H1 (cell line): ENCODE results near the gene TIMP4.

Experiments
- CBX5 ChIP-seq: fragments of 300-800, 300-1000 bp; sonication (generic); IDR thresholded peaks from 2 replicates; pipeline ENCODE4 v1.7.1; 2016; ENCODE audit warnings: antibody characterized with exemption, low read length, low read depth
- CTCF ChIP-seq, 3 experiments: IDR thresholded peaks; 1 replicate in 2 of 3; 2 replicates in 1 of 3; pipeline versions ENCODE4 v1.5.1 to v1.6.1; 2011; ENCODE audit warnings: low read length in 3 of 3, mild to moderate bottlenecking in 3 of 3, inconsistent platforms in 2 of 3, low read depth in 1 of 3, moderate library complexity in 1 of 3; ENCODE audit not compliant: insufficient read depth in 1 of 3; ENCODE audit errors: control extremely low read depth in 1 of 3
- EZH2 ChIP-seq: fragments of 200-600 bp; sonication (generic); IDR thresholded peaks from 2 replicates; pipeline ENCODE4 v1.7.1; 2012; ENCODE audit warnings: low read depth, mild to moderate bottlenecking, moderate library complexity, low read length, inconsistent platforms; ENCODE audit not compliant: severe bottlenecking
- HDAC2 ChIP-seq, 2 experiments: fragments of 300-600 bp in 1 of 2; sonication (generic) in 1 of 2; IDR thresholded peaks; 2 replicates each; pipeline ENCODE4 v1.6.1; 2011 to 2012; ENCODE audit warnings: low read depth in 2 of 2, low read length in 2 of 2, mild to moderate bottlenecking in 2 of 2, moderate library complexity in 2 of 2, borderline replicate concordance in 1 of 2, inconsistent platforms in 1 of 2
- HDAC6 ChIP-seq: IDR thresholded peaks from one replicate; pipeline ENCODE4 v1.7.1; 2012; ENCODE audit warnings: low read depth, mild to moderate bottlenecking, inconsistent platforms, low read length, moderate library complexity
- JUND ChIP-seq: IDR thresholded peaks from 2 replicates; pipeline ENCODE4 v1.6.1; 2011; ENCODE audit warnings: mild to moderate bottlenecking, improper control_type of control experiment, low read length
- MAFK ChIP-seq: IDR thresholded peaks from 2 replicates; pipeline ENCODE4 v1.6.1; 2012; ENCODE audit warnings: low read depth, mild to moderate bottlenecking, improper control_type of control experiment, low read length
- POLR2AphosphoS5 ChIP-seq: IDR thresholded peaks from 2 replicates; pipeline ENCODE4 v1.6.1; 2011; ENCODE audit warnings: low read depth, low read length
- RXRA ChIP-seq: IDR thresholded peaks from 2 replicates; pipeline ENCODE4 v1.6.1; 2011; ENCODE audit warnings: low read depth, mild to moderate bottlenecking, low read length, moderate library complexity; ENCODE audit not compliant: insufficient read depth
- TAF1 ChIP-seq: IDR thresholded peaks from 2 replicates; pipeline ENCODE4 v1.6.1; 2011; ENCODE audit warnings: mild to moderate bottlenecking, low read depth, low read length
- YY1 ChIP-seq: IDR thresholded peaks from 2 replicates; pipeline ENCODE4 v1.6.1; 2011; ENCODE audit warnings: low read depth, mild to moderate bottlenecking, low read length
- ZNF274 ChIP-seq: IDR thresholded peaks from 2 replicates; pipeline ENCODE4 v1.7.0; 2012; ENCODE audit warnings: low read length, borderline replicate concordance; ENCODE audit errors: extremely low read depth

- TF ChIP-seq CTCF (IDR thresholded peaks at IDR 0.05; ENCODE audit: control extremely low read depth in 1 of 3, insufficient read depth in 1 of 3, low read depth in 1 of 3, low read length in 3 of 3) (peak; percentile 12 to 66 (median 42)), MAFK (no peak), CBX5 (no peak), POLR2AphosphoS5 (no peak), EZH2 (no peak), HDAC2 (IDR thresholded peaks at IDR 0.05; ENCODE audit: borderline replicate concordance in 1 of 2, low read depth in 2 of 2, low read length in 2 of 2) (no peak), RXRA (no peak), TAF1 (no peak), ZNF274 (no peak), HDAC6 (no peak), YY1 (no peak), JUND (no peak)
Observed at GRCh38 chr3:12194669-12195161, 36.0 kb upstream of the TIMP4 start.
